Jurkat, Clone E6-1 (cell line): ENCODE data around the gene CACNA2D3.

Experiments
- DNase-seq: peaks from one replicate; pipeline ENCODE4 v3.0.0-alpha.2; 2011; ENCODE audit warnings: low read depth, low spot score
- H3K4me3 ChIP-seq: 2 replicates; pipeline ENCODE4 v1.5.1; 2011; ENCODE audit warnings: mild to moderate bottlenecking, low read length, control low read depth, moderate library complexity

The CACNA2D3 gene

DNA sequence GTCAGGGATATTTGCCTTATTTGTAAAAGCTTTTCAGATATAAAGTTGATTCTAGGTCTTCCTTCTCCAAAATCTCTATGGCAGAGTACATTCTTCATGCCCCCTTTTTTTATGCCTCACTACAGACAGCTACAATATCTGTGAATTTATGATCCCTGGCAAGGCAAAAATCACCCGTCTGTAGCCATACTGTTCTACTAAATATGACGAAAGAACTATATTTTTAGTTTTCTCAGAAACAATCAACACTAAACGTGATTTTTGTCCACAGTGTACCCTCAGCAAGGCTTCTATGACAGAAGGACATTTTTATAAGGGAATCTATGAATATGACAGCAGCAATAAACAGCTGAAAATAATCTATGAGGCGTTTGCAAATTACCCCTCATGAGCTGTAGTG is 792.8 kb downstream of the CACNA2D3 start:
- DNase-seq, result no peak
- no peak overlapping the region for H3K4me3 ChIP-seq

GRCh38 chr3:54915976-54916375 is 793.6 kb downstream of the CACNA2D3 start:
- no peak for DNase-seq

GRCh38 chr3:54916732-54917131 is 794.4 kb downstream of the CACNA2D3 start:
- H3K4me3 ChIP-seq, result no peak overlapping the region
- DNase-seq, result no peak

More at GRCh38 chr3:54915976-54916375, 793.6 kb downstream of the CACNA2D3 start:
- H3K4me3 ChIP-seq, result no peak overlapping the region

DNA sequence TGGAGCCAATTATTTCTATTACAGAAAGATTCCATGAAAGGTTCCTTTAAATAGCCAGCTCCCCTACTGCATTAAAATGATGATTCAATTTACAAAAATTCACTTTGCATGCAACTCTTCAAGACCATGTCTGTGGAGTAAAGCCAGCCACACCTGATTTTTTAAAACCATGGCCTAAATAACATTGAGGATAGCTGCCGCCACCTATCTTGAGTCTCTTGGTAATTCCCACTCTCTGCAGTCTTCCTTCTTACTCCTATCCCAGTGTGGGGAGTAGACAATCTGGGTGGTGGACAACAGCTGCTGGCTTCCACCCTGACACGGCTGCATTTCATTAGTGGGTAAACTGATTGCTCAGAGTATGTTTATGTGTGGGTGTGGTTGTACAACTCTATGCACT is 794.8 kb downstream of the CACNA2D3 start:
- DNase-seq, result no peak
- no peak overlapping the region for H3K4me3 ChIP-seq

- DNase-seq, result no peak
- no peak overlapping the region for H3K4me3 ChIP-seq
Measured at GRCh38 chr3:54917862-54918261, 795.5 kb downstream of the CACNA2D3 start.

- no peak overlapping the region for H3K4me3 ChIP-seq
Measured at GRCh38 chr3:54918516-54918915, 796.2 kb downstream of the CACNA2D3 start.

GRCh38 chr3:54928046-54928770 is 805.9 kb downstream of the CACNA2D3 start, which contains the start of gene LRTM1:
Gene LRTM1 (minus strand): TSS chr3:54928059. CDS start chr3:54927911, 148 bp downstream.
- DNase-seq, result no peak
- H3K4me3 ChIP-seq, result no peak within 1 kb of the TSS

More at GRCh38 chr3:54918516-54918915, 796.2 kb downstream of the CACNA2D3 start:
- DNase-seq, result no peak

DNA sequence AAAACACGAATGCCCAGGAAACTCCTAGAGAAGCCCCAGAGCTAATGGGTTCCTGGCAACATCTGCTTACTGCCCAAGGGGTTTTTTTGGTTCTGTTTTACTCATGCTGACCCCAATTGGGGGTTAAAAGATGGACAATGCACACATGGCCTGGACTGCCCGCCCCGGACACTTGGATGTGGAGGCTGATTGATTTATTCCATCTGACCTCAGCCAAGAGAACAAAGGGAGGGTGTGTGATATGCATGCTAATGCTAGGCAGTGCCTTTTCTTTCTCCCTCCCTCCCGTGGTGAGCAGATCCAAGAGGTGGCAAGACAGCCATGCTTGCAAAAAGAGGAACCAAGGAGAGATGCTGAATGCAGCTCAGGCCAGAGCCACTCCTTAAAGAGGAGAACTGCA is 808.8 kb downstream of the CACNA2D3 start:
- no peak overlapping the region for H3K4me3 ChIP-seq
- no peak for DNase-seq

GRCh38 chr3:54932606-54933005 is 810.3 kb downstream of the CACNA2D3 start:
- no peak overlapping the region for H3K4me3 ChIP-seq
- DNase-seq, result no peak

DNA sequence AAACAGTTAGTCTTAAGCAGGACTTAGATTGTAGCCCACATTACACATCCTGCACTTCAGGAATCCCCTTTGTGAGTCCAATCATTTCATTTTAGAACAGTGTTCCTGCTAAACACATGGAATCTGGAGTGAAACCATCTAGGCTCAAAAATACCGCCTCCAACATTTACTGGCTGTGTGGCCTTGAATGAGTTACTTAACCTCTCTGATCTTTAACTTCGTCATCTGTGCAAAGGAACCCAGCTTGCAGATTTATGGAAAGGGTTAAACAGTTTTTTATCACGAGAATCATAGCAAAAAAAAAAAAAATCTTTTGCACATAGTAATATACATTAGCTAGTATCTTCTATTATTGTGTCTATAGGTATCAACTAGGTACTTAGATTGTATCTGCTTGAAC is 813.5 kb downstream of the CACNA2D3 start:
- H3K4me3 ChIP-seq, result no peak overlapping the region
- no peak for DNase-seq

DNA sequence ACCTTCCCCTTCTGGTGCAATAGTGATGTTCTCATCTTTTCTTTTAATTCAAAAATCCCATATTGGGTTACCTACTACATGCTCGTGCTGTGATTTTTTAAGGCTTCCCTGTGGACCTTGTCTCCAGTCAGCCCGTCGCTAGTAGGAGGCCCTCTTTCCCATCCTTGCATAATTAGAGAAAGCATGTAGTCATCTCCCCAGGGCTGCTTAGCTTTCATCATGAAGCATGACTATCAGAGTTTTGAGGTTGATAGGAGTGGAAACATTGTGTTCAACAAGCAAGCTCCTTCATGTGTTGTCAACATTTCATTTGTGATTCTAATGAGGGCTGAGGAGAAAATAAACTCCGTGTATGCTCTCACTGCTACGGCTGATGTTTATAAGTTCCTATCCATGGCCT is 814.2 kb downstream of the CACNA2D3 start:
- no peak overlapping the region for H3K4me3 ChIP-seq
- no peak for DNase-seq

- H3K4me3 ChIP-seq, result no peak overlapping the region
- no peak for DNase-seq
Measured at GRCh38 chr3:54939557-54940300, 817.4 kb downstream of the CACNA2D3 start.

DNA sequence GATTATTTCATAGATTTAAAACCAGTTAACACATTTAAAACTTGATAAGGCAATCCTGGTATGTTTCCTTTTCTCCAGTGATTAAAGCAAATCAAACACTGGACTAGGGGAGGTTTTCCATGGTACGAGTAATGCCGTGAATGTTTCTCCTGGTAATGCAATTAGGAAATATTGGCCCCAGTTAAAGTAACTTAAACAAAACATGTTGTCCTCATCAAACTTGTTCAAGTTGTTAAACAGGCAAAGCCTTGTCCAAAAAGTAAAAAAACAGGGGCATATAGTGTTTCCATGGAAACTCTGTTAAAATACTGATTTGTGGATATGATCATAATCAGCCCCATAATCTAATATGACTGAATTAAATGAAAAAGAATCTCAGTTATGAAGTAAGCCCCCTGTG is 818.6 kb downstream of the CACNA2D3 start:
- no peak for DNase-seq
- no peak overlapping the region for H3K4me3 ChIP-seq

GRCh38 chr3:54941690-54942362 is 819.5 kb downstream of the CACNA2D3 start:
- H3K4me3 ChIP-seq, result no peak overlapping the region
- DNase-seq, result no peak

DNA sequence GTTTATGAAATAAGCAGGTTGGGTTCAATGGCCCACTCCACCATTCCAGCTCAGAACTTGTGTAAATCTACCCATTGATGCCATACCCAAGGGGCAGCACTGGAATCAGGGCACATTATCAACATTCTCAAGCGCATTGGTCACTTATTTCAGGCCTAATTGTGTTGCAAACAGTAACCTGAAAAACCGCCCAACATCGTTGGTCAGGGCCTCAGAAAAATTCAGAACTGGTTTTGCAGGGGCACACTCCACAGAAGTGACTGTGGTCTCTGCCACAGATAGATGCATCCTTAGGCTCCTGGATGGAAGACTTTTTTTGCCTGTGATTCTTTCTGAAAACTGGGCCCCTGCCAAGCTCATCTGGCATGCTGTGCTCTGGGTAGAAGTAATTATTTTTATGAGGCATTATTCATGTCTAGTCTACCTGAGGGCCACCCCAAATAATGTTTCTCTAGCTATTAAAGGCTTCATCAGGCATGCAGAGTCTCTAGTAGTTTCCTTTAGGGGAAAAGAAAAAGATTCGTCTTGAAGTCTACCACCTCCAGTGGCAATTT is 827.2 kb downstream of the CACNA2D3 start:
- no peak overlapping the region for H3K4me3 ChIP-seq
- DNase-seq, result no peak

DNA sequence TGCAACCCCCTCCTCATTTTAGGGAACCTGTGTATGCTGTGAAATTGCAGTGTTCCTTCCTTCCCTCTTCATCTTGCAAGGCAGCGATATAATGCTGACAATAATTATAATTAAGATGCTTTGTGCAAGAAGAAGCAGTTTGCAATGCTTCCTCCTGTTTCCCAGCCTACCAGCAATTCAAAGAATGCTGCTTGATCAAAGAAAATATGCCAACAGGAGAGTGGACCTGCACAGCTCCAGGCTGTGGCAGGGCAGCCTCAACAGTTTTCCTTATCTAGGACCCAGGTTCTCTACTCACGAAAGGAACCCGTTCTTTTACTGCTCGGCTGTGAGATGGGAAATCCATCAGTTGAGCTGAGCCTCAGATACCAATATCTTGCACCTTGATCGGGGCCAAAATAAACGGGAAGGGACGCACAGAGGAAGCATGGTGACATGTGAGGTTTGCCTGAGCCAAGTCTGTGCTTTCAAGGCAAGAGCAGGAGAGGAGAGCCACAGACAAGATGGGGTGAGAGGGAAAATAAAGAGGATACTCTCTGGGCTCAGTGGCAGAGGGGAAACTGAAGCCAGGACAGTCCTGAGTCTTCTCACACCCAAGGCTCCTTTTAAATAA is 828.1 kb downstream of the CACNA2D3 start:
- no peak for DNase-seq
- H3K4me3 ChIP-seq, result no peak overlapping the region

- no peak overlapping the region for H3K4me3 ChIP-seq
- DNase-seq, result no peak
Measured at GRCh38 chr3:54951405-54951804, 829.1 kb downstream of the CACNA2D3 start.

DNA sequence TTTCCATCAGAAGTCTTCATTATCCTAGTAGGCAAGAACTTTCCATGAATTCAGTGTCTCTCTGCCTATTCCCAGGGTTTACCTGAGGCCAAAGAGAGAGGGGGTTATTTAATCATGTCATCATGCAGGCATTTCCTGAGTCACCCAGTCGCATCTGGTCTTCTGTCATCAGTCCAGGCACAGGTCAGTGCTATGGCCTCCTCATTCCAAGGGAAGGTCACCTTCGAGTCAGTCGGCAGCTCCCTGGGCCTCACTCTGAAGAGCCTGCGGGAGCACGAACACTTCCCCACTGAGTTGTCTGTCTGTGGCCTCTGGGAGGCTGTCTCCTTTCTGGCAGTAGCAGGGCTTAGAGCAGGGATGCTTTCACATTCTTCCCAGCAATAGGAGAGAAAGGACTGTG is 831.7 kb downstream of the CACNA2D3 start:
- no peak for DNase-seq
- no peak overlapping the region for H3K4me3 ChIP-seq

DNA sequence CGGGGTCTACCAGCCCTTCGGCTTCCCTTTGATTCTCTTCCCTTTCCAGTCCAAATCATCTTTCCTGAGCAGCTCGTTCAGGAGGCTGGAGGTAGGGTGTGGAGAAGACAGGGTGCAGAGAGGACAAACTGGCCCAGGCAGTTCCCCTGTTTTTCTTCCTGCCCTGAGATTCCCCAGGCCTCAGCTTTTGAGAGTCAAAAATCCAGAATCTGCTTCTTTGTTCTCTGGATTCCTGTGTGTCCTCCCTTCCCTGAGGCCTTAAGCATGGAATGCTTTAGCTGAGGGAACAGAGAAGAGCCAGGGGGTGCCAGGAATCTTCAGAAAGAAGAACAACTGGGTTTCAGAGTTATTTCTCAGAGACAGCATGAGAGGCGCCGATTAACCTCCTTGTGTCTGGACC is 832.2 kb downstream of the CACNA2D3 start:
- H3K4me3 ChIP-seq, result no peak overlapping the region
- DNase-seq, result no peak
